ENCODE measurements around the gene VSTM2L.
"Not testable (repeated sequence)": the region's sequence is repeated elsewhere in the genome, so short reads cannot be mapped to it uniquely, and the experiment has no call there.

The VSTM2L gene, protein sequence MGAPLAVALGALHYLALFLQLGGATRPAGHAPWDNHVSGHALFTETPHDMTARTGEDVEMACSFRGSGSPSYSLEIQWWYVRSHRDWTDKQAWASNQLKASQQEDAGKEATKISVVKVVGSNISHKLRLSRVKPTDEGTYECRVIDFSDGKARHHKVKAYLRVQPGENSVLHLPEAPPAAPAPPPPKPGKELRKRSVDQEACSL
- 0 reads per million in 3 experiments for total RNA-seq

DNA sequence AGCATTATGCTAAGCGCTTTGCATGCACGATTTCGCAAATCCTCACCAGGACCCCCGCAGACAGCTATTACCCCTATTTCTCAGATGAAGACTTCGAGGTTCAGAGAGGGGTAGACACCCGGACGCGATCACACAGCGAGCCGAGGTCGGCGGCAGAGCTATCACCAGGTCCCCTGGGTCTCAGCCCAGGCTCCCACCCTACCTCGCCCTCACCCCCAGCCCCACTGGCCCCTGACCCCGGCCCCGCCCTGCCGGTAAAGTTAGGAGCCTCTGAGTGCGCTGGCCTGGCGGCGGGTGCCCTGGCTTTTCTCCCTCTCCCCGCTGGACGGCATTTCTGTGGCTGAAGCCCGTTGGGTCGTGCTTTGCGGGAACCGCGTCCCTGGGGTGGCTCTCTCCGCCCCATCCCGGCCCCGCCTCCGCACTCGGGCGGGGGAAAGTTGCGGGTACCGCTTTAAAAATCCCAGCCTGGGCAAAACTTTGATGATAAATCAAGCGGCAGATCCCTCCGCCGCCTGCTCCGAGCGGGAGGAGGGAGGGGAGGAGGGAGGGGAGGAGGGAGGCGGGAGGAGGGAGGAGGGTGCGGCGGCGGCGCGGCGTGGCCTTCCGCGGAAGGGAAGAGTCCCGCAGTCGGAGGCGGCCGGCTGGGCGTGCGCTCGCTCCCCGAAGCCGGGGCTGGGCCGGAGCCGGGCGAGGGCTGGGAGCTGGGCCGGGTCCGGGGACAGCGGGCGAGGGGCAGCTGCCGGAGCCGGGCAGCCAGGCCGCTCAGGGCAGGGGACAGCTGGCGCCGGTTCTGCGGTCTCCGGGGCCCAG, at the start of gene VSTM2L:
TSS of gene VSTM2L (plus strand) at position 624 of the 810 bp plus-strand sequence. CDS start 224 bp downstream, outside the sequence.
- DNase-seq, result no peak

- DNase-seq, result no peak
Observed at GRCh38 chr20:37853823-37854375, 49.0 kb upstream of the VSTM2L start.

DNA sequence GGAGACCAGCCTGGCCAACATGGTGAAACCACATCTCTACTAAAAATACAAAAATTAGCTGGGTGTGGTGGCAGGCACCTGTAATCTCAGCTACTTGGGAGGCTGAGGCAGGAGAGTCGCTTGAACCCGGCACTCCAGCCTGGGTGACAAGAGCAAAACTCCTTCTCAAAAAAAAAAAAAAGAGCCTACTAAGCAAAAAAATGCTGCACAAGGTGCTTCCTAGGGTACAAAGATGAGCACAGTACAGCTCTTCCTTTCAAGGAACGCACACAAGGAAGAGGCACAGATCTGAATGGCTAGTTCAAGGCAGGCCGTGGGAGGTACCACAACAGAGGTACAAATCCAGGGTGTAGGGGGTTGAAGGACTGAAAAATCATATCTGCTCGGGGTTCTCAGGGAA, 46.9 kb upstream of the VSTM2L start:
- DNase-seq, result not testable (repeated sequence)

GRCh38 chr20:37856932-37857660, 45.8 kb upstream of the VSTM2L start:
- DNase-seq, result no peak

GRCh38 chr20:37859406-37860171, 43.3 kb upstream of the VSTM2L start:
- no peak for DNase-seq

- DNase-seq, result no peak
Observed at GRCh38 chr20:37863289-37863688, 39.6 kb upstream of the VSTM2L start.

DNA sequence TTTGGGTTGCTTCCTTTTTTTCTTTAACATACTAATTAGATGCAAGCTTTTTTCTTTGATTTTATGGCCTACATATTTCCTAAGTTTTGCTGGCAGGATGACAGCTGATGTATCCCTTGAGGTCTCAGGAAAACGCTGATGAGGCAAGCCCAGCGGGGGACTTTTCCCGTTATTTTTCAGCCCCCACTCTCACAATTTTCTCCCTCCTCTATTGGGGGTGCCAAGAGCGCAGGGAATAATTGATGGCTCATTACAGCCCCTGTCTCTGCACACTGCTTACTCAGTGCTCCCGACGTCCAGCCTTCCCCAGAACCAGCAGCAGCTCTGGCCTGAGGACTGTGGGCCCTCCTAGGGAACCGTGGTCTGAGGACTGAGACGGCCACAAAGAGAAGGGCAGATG, 38.6 kb upstream of the VSTM2L start:
- no peak for DNase-seq

GRCh38 chr20:37866051-37866450, 36.9 kb upstream of the VSTM2L start:
- no peak for DNase-seq

- no peak for DNase-seq
Observed at GRCh38 chr20:37867289-37868195, 35.4 kb upstream of the VSTM2L start.

DNA sequence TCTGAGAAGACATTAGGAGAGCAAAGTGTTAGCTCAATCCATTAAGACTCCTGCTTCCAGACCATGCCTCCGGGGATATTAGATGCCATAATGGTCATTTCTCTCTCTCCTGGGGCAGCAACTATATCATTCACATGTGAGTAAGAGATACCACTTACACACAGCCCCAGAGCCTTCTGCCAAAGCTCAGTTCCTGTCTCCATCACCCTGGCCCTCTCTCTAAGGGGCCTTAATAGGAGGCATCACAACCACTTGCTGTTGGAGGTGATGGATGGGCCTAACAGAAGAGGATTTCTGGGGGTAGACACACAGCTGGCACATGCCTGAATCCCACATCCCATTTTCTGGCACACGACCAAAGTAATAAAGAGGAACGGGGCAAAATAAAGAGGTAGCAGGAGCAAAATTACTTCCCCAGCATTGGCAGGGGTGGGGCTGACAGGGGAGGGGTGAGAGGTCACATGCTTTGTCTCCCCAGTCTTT, 34.0 kb upstream of the VSTM2L start:
- DNase-seq, result no peak

DNA sequence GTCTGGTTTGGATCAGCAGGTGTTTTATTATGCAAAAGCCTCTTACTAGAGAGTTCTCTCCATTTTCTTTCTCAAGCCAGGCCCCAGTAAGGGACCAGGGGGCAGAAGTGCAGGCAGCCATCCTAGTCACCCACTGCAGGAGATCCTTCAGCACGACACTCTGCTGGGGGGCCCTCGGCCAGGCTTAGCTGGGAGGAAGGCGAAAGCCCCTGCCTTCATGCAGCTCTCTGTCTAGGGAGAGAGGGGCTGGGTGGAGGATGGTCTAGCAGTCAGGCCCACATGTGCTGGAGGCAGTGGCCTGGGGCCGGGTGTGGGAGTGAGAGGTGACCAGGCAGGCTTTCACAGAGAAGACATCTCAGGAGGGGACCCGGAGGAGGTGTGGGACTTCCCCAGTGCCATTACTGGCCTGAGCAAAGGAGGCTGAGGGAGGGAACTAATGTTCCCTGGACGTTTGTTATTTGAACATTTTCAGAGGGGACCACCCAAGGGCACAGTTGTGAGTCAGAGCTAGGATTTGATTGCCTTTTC, 33.5 kb upstream of the VSTM2L start:
- DNase-seq, result no peak

GRCh38 chr20:37870294-37870693, 32.6 kb upstream of the VSTM2L start:
- no peak for DNase-seq

GRCh38 chr20:37871751-37872150, 31.2 kb upstream of the VSTM2L start:
- no peak for DNase-seq

GRCh38 chr20:37872161-37872560, 30.8 kb upstream of the VSTM2L start:
- no peak for DNase-seq

DNA sequence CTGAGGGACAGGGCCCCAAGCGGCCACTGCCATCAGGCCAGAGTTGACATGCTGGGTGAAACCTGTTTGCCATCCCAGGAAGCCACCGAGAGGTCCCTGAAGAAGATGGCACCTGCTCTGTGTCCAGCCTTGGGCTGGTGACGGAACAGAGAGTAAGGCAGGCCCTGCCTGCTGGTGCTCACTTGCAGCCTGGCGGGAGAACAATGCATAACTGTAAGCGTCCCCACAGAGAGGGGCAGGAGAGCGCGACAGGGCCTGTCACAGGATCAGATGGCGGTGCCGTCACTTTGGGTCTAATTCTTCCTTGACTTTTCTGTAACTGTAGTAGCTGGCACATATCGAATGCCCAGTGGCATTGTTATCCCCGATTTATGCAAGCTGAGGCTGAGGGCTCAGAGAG, 29.0 kb upstream of the VSTM2L start:
- no peak for DNase-seq

DNA sequence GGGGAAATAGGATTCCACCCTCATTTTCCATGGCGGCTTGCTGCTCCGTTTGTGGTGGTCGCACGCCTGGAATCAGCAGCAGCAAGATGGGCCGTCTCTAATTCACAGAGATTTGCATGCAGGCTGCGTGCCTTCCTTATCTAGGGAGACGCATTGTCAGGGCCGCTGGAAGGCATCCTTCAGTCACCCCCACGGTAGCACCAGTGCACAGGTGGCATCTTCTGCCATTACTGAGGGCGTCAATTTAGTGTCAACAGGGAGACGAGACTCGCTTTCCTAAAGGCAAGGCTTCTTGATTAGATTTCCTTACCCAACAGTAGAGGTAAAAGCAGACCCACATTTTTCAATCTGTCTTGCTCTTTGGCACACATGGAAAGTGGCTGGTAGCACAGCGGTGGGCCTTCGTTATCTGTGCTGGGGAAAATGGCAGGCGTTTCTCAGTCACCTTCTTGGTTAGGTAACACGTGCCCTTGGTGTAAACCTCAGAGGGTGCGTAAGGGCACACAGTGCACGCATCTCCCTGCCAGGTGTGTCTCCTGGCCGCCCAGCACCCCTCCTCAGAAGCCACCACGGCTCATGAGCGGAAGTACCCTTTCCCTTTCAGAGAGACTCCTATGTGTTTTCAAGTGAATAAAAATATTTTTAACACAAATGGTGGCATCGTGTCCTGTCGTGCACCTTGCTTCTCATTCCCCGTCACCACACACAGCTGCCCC, 27.3 kb upstream of the VSTM2L start:
- DNase-seq, result no peak

GRCh38 chr20:37876863-37877262, 26.1 kb upstream of the VSTM2L start:
- no peak for DNase-seq

DNA sequence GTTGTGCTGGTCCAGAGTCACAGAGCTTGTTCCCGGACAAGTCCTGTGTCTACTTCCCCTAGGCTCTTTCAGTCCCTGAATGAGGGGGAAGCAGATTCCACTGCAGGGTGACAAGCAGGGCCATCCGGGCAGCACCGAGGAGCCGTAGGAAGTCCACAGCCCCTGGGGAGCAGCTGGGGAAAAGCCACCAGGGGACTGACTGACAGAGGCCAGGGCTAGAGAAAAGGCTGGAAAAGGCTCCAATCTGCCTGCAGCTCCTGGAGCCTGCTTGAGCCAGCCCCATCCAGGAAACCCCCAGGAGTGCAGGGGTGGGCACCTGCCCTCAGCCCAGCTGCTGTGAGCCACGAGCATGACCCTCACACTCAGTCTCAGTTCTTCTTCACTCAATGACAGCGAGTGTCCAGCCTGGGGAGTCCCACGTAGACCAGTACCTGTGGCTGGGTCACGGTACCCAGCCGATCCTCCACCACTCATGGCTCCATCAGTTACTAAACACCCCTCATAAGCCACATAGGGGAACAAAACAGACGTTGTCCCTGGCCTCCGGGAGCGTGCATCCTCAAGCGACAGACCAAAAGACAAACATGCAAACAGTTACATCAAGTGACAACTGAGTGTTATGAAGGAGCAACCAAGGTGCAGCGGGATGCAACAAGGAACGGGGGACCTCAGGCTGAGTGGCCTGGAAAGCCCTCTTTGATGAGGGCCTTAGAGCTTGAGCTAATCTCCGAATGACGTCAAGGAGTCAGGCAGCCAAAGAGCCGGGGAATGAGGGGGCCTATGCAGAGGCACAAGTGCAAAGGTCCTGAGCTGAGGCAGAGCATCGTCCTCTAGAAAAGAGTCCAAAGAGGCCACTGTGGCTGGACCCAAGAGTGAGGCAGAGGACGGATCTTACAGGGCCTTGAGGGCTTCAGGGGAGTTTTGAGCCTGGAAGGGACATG, 24.8 kb upstream of the VSTM2L start:
- no peak for DNase-seq

Data from central memory CD4-positive, alpha-beta T cell (primary cell).